OCI-LY7 (cell line): ENCODE data around the gene SLC2A4RG. TPM values are rescaled to one million over a fixed set of nuclear protein-coding genes. Genes with fewer than 3 reads are reported as not detected.

Source experiments
- BruUV-seq: library from RNA; stranded (reverse); fragments of 400-500 nt; replicated peaks from 2 replicates; lab custom pipeline; 2021; lab: Mats Ljungman, UMichigan
- CTCF ChIA-PET: fragments of 300-600 bp; sonication (Branson Sonifier 250); formaldehyde crosslinking; loops from one replicate; lab custom pipeline; 2022; ENCODE audit warnings: antibody characterized with exemption; ENCODE audit not compliant: unreplicated experiment; lab: Charles Lee
- POLR2A ChIA-PET: fragments of 300-600 bp; sonication (Branson Sonifier 250); formaldehyde crosslinking; loops from one replicate; lab custom pipeline; 2022; ENCODE audit warnings: antibody characterized with exemption; lab: Charles Lee
- DNase-seq: peaks from one replicate; pipeline ENCODE4 v3.0.0-alpha.2; 2015; ENCODE audit warnings: low spot score
- H2AFZ ChIP-seq: fragments of 200-600 bp; sonication (generic), shearing (Covaris generic); 2 replicates; pipeline ENCODE4 v1.6.1; 2014; ENCODE audit warnings: mild to moderate bottlenecking, antibody characterized with exemption, low read length, moderate library complexity
- H3K27ac ChIP-seq: fragments of 200-600 bp; sonication (generic); 2 replicates; pipeline ENCODE4 v1.5.1; 2014; ENCODE audit warnings: mixed run types, low read depth, mild to moderate bottlenecking, moderate library complexity, low read length, inconsistent platforms; ENCODE audit not compliant: poor library complexity, severe bottlenecking
- H3K36me3 ChIP-seq: fragments of 200-600 bp; sonication (generic); 2 replicates; pipeline ENCODE4 v1.6.1; 2014; ENCODE audit warnings: mild to moderate bottlenecking, antibody characterized with exemption, low read length, moderate library complexity, mixed read lengths; ENCODE audit not compliant: insufficient read depth
- H3K4me1 ChIP-seq: fragments of 200-600 bp; sonication (generic); 2 replicates; pipeline ENCODE4 v1.5.1; 2014; ENCODE audit warnings: mild to moderate bottlenecking, low read length; ENCODE audit not compliant: insufficient read depth, poor library complexity, severe bottlenecking
- H3K4me2 ChIP-seq: fragments of 200-600 bp; sonication (generic); 2 replicates; pipeline ENCODE4 v1.6.1; 2014; ENCODE audit warnings: mild to moderate bottlenecking, low read length
- H3K4me3 ChIP-seq: fragments of 200-600 bp; sonication (generic); 2 replicates; pipeline ENCODE4 v1.5.1; 2014; ENCODE audit warnings: mild to moderate bottlenecking, low read depth, low read length; ENCODE audit not compliant: poor library complexity, severe bottlenecking
- H3K79me2 ChIP-seq: fragments of 200-600 bp; sonication (generic); 2 replicates; pipeline ENCODE4 v1.6.1; 2016; ENCODE audit warnings: low read depth, mild to moderate bottlenecking, low read length, moderate library complexity, mixed read lengths; ENCODE audit not compliant: insufficient read depth
- H3K9me2 ChIP-seq: fragments of 200-600 bp; sonication (generic); 2 replicates; pipeline ENCODE4 v1.6.1; 2016; ENCODE audit warnings: mild to moderate bottlenecking, low read length, mixed read lengths; ENCODE audit not compliant: insufficient read depth
- H3K9me3 ChIP-seq: fragments of 200-600 bp; sonication (generic); 2 replicates; pipeline ENCODE4 v1.6.1; 2014; ENCODE audit warnings: mild to moderate bottlenecking, mixed run types, low read length, mixed read lengths
- H4K20me1 ChIP-seq: fragments of 200-600 bp; sonication (generic); 2 replicates; pipeline ENCODE4 v1.6.1; 2014; ENCODE audit warnings: mild to moderate bottlenecking, antibody characterized with exemption, low read length, moderate library complexity, mixed read lengths; ENCODE audit not compliant: insufficient read depth
- EZH2phosphoT487 ChIP-seq: fragments of 200-600 bp; sonication (generic); IDR thresholded peaks from 2 replicates; pipeline ENCODE4 v1.6.1; 2018; ENCODE audit warnings: low read depth, borderline replicate concordance, mild to moderate bottlenecking, mixed run types, antibody characterized with exemption, low read length, moderate library complexity, mixed read lengths
- intact Hi-C: fragments of 100-400 bp; cut with micrococcal nuclease; formaldehyde crosslinking; loops from one replicate; pipeline ENCODE4 v1.10.0; 2022; ENCODE audit not compliant: unreplicated experiment
- total RNA-seq, 2 experiments: library from RNA; depleted of rRNA in 1 of 2; stranded (reverse); fragments of >200 nt in 1 of 2; shearing (Covaris generic) in 1 of 2; gene quantifications; 2 replicates each; pipeline ENCODE4 v1.2.3, GENCODE V29; 2014 to 2022
- TF ChIP-seq, protein P1 (sequence below): fragments of 200-600 bp; sonication (generic); conservative IDR thresholded peaks from 2 replicates; pipeline ENCODE4 v1.5.1; 2014; ENCODE audit warnings: mild to moderate bottlenecking, antibody characterized with exemption, low read length, moderate library complexity, mixed read lengths

Gene SLC2A4RG
- total RNA-seq, 2 experiments from 2014 or later, result 77.9 to 113 TPM

GRCh38 chr20:63702751-63703470 is 36.7 kb upstream of the SLC2A4RG start:
- H3K9me2 ChIP-seq, result no peaks in the 10 kb centered on the region
- ChIA-PET CTCF (no interaction called here), POLR2A (interaction anchor here (0.8 kb wide), 1 partner anchor 55 kb away, joined by 3 read pairs; no protein-coding TSS in a partner anchor)
- TF ChIP-seq, protein P1, sequence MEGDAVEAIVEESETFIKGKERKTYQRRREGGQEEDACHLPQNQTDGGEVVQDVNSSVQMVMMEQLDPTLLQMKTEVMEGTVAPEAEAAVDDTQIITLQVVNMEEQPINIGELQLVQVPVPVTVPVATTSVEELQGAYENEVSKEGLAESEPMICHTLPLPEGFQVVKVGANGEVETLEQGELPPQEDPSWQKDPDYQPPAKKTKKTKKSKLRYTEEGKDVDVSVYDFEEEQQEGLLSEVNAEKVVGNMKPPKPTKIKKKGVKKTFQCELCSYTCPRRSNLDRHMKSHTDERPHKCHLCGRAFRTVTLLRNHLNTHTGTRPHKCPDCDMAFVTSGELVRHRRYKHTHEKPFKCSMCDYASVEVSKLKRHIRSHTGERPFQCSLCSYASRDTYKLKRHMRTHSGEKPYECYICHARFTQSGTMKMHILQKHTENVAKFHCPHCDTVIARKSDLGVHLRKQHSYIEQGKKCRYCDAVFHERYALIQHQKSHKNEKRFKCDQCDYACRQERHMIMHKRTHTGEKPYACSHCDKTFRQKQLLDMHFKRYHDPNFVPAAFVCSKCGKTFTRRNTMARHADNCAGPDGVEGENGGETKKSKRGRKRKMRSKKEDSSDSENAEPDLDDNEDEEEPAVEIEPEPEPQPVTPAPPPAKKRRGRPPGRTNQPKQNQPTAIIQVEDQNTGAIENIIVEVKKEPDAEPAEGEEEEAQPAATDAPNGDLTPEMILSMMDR, result no peak
- no peak for TF ChIP-seq EZH2phosphoT487
- H3K4me3 ChIP-seq, result no peak overlapping the region
- H2AFZ ChIP-seq, result no peak overlapping the region
- H3K79me2 ChIP-seq, result peaks cover 23% of the 10 kb centered on the region
- H3K36me3 ChIP-seq, result peaks cover 45% of the 10 kb centered on the region
- intact Hi-C loops, result no loop called here
- no peaks in the 10 kb centered on the region for H3K9me3 ChIP-seq
- no TSS peak for BruUV-seq
- H3K4me1 ChIP-seq, result peaks cover 18% of the 10 kb centered on the region
- peaks cover 8% of the 10 kb centered on the region; the same call in 1 of the 2 replicates for H4K20me1 ChIP-seq
- no peak overlapping the region for H3K27ac ChIP-seq
- DNase-seq, result no peak
- H3K4me2 ChIP-seq, result no peak overlapping the region

DNA sequence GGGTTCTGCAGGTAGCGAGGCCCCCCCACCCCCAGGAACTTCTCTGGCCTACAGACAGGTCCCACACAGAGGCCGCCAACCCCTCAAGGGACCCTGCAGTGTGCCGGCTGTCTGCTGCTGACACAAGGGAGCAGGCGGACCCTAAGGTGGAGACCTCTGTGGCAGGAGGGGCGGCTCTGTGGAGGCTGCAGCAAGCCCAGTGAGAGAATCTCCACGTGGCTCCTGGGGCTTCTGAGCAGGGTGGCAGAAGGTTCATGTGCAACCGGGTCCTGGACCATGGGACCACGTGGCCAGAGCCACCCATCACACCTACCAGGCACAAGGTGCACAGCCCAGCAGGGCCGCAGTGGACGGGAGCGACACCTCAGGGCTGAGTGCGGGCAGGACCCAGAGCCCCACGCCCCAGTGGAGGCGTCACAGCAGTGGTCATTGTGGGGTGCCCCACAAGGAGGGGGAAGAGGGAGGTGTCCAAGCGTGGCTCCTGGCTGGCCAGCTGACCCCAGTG is 36.1 kb upstream of the SLC2A4RG start:
- intact Hi-C loops, result no loop called here
- ChIA-PET POLR2A (no interaction called here), CTCF (no interaction called here)
- Histone ChIP-seq H3K4me3 (no peak overlapping the region), H3K9me2 (no peaks in the 10 kb centered on the region), H3K79me2 (peaks cover 27% of the 10 kb centered on the region), H3K36me3 (peaks cover 45% of the 10 kb centered on the region), H3K4me1 (peaks cover 18% of the 10 kb centered on the region), H2AFZ (no peak overlapping the region), H3K9me3 (no peaks in the 10 kb centered on the region), H4K20me1 (peaks cover 8% of the 10 kb centered on the region; the same call in 1 of the 2 replicates), H3K4me2 (no peak overlapping the region), H3K27ac (no peak overlapping the region)
- no peak for DNase-seq
- TF ChIP-seq, protein P1, result no peak
- no peak for TF ChIP-seq EZH2phosphoT487
- BruUV-seq, result no TSS peak
